Neuronal stem cell (in vitro differentiated cells): ENCODE data around the gene PHOSPHO1.
"Not testable (repeated sequence)": the region's sequence is repeated elsewhere in the genome, so short reads cannot be mapped to it uniquely, and the experiment has no call there.

Experiments used
- DNase-seq: peaks from one replicate; pipeline ENCODE4 v3.0.0-alpha.2; 2013; ENCODE audit warnings: low spot score
- H2AFZ ChIP-seq: one replicate; pipeline ENCODE4 v1.6.1; 2013; ENCODE audit warnings: mild to moderate bottlenecking, low read length, inconsistent platforms
- H2AK5ac ChIP-seq: 2 replicates; pipeline ENCODE4 v1.6.1; 2013; ENCODE audit warnings: low read depth, mild to moderate bottlenecking, inconsistent platforms, low read length, moderate library complexity, mixed read lengths
- H2BK120ac ChIP-seq: 2 replicates; pipeline ENCODE4 v1.6.1; 2013; ENCODE audit warnings: low read depth, mild to moderate bottlenecking, inconsistent platforms, low read length, moderate library complexity, mixed read lengths
- H2BK12ac ChIP-seq: one replicate; pipeline ENCODE4 v1.6.1; 2013; ENCODE audit warnings: low read length, inconsistent platforms
- H2BK15ac ChIP-seq: 2 replicates; pipeline ENCODE4 v1.6.1; 2013; ENCODE audit warnings: mild to moderate bottlenecking, low read length, inconsistent platforms, mixed read lengths
- H2BK5ac ChIP-seq: one replicate; pipeline ENCODE4 v1.6.1; 2013; ENCODE audit warnings: inconsistent platforms, mild to moderate bottlenecking, low read length, moderate library complexity
- H3K14ac ChIP-seq: one replicate; pipeline ENCODE4 v1.6.1; 2013; ENCODE audit warnings: low read length, inconsistent platforms
- H3K18ac ChIP-seq: 2 replicates; pipeline ENCODE4 v1.6.1; 2013; ENCODE audit warnings: low read length, inconsistent platforms
- H3K23ac ChIP-seq: 2 replicates; pipeline ENCODE4 v1.6.1; 2013; ENCODE audit warnings: low read depth, mild to moderate bottlenecking, mixed read lengths, low read length, inconsistent platforms; ENCODE audit not compliant: poor library complexity
- H3K27ac ChIP-seq: replicated peaks from 3 replicates; pipeline ENCODE4 v1.5.1; 2013; ENCODE audit warnings: low read length, inconsistent platforms
- H3K27me3 ChIP-seq, 3 experiments: 2 replicates each; pipeline ENCODE4 v1.6.1; 2013; ENCODE audit warnings: low read length in 3 of 3, mild to moderate bottlenecking in 2 of 3, inconsistent platforms in 1 of 3, low read depth in 1 of 3, mixed read lengths in 1 of 3, moderate library complexity in 1 of 3; ENCODE audit not compliant: control insufficient read depth in 3 of 3, insufficient read depth in 3 of 3
- H3K36me3 ChIP-seq, 2 donors: replicated peaks in 1 of 2; 2 replicates each; pipeline ENCODE4 v1.6.1; 2013; ENCODE audit warnings: low read length in 2 of 2; ENCODE audit not compliant: control insufficient read depth in 2 of 2, insufficient read depth in 2 of 2
- H3K4ac ChIP-seq: 2 replicates; pipeline ENCODE4 v1.6.1; 2013; ENCODE audit warnings: inconsistent platforms, mild to moderate bottlenecking, low read length, moderate library complexity
- H3K4me1 ChIP-seq, 2 donors: 1 replicate in 1 of 2; 2 replicates in 1 of 2; pipeline ENCODE4 v1.6.1; 2013; ENCODE audit warnings: low read length in 2 of 2, low read depth in 1 of 2; ENCODE audit not compliant: control insufficient read depth in 2 of 2, insufficient read depth in 1 of 2
- H3K4me2 ChIP-seq: one replicate; pipeline ENCODE4 v1.6.1; 2013; ENCODE audit warnings: mild to moderate bottlenecking, low read length, inconsistent platforms; ENCODE audit not compliant: insufficient read depth, poor library complexity, severe bottlenecking
- H3K4me3 ChIP-seq, 2 donors: 2 replicates each; pipeline ENCODE4 v1.5.1; 2013; ENCODE audit warnings: low read length in 2 of 2, mild to moderate bottlenecking in 2 of 2, inconsistent platforms in 1 of 2, moderate library complexity in 1 of 2
- H3K79me1 ChIP-seq: one replicate; pipeline ENCODE4 v1.6.1; 2013; ENCODE audit warnings: low read depth, mild to moderate bottlenecking, inconsistent platforms, low read length, moderate library complexity
- H3K9ac ChIP-seq: one replicate; pipeline ENCODE4 v1.6.1; 2013; ENCODE audit warnings: mild to moderate bottlenecking, low read depth, low read length, inconsistent platforms; ENCODE audit not compliant: poor library complexity
- H3K9me3 ChIP-seq, 2 donors: replicated peaks in 1 of 2; 2 replicates each; pipeline versions ENCODE3 to v1.6.1; 2013; ENCODE audit warnings: low read length in 2 of 2, mild to moderate bottlenecking in 2 of 2, inconsistent platforms in 1 of 2, low read depth in 1 of 2, mixed read lengths in 1 of 2, moderate library complexity in 1 of 2; ENCODE audit not compliant: control insufficient read depth in 2 of 2, insufficient read depth in 1 of 2
- H4K8ac ChIP-seq: one replicate; pipeline ENCODE4 v1.6.1; 2013; ENCODE audit warnings: low read depth, mild to moderate bottlenecking, inconsistent platforms, low read length, moderate library complexity
- H4K91ac ChIP-seq: one replicate; pipeline ENCODE4 v1.6.1; 2013; ENCODE audit warnings: low read length, low read depth, mild to moderate bottlenecking, inconsistent platforms; ENCODE audit not compliant: poor library complexity
- WGBS, 2 donors: extraction: QIAGEN DNeasy Blood & Tissue Kit; methylation state at CpG; one replicate each; pipeline ENCODE4 v1.1.7; 2013; ENCODE audit warnings: missing lambda C conversion rate in 2 of 2, mixed read lengths in 1 of 2; ENCODE audit not compliant: insufficient read length in 2 of 2, insufficient replicate concordance in 1 of 2; ENCODE audit errors: extremely low coverage in 2 of 2; 5-methylcytosine and 5-hydroxymethylcytosine counted together

The PHOSPHO1 gene

DNA sequence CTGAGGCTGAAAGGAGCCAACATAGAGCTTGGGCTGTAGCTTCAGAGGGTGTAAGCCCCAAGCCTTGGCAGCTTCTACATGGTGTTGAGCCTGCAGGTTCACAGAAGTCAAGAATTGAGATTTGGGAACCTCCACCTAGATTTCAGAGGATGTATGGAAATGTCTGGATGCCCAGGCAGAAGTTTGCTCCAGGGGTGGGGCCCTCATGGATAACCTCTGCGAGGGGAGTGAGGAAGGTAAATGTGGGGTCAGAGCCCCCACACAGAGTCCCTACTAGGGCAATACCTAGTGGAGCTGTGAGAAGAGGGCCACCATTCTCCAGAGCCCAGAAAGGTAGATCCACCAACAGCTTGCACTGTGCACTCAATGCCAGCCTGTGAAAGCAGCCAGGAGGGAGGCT lies 45.2 kb downstream of the PHOSPHO1 start:
- not testable (repeated sequence) for H2BK120ac ChIP-seq, DNase-seq, H3K4ac ChIP-seq, H2BK5ac ChIP-seq, H3K9ac ChIP-seq, H3K4me1 ChIP-seq, H3K36me3 ChIP-seq, H3K23ac ChIP-seq, H3K9me3 ChIP-seq, H3K18ac ChIP-seq, H3K14ac ChIP-seq, H4K91ac ChIP-seq, H2BK15ac ChIP-seq, H3K27me3 ChIP-seq, H3K4me3 ChIP-seq, H3K79me1 ChIP-seq, H3K4me2 ChIP-seq, H4K8ac ChIP-seq, H2AK5ac ChIP-seq, H2BK12ac ChIP-seq, H2AFZ ChIP-seq, H3K27ac ChIP-seq
- WGBS, 2 donors, result no CpG with 5 or more reads among the region's 1 CpG

- not testable (repeated sequence) for H2BK120ac ChIP-seq, H2BK12ac ChIP-seq, DNase-seq, H3K27me3 ChIP-seq, H2BK5ac ChIP-seq, H2AK5ac ChIP-seq, H3K4me3 ChIP-seq, H3K4me1 ChIP-seq, H3K36me3 ChIP-seq, H2BK15ac ChIP-seq, H3K18ac ChIP-seq, H3K27ac ChIP-seq, H3K9ac ChIP-seq, H3K4me2 ChIP-seq, H3K9me3 ChIP-seq, H3K14ac ChIP-seq, H2AFZ ChIP-seq, H3K79me1 ChIP-seq, H4K8ac ChIP-seq, H3K4ac ChIP-seq, H4K91ac ChIP-seq, H3K23ac ChIP-seq
Observed at GRCh38 chr17:49184522-49184921, 46.1 kb downstream of the PHOSPHO1 start.

DNA sequence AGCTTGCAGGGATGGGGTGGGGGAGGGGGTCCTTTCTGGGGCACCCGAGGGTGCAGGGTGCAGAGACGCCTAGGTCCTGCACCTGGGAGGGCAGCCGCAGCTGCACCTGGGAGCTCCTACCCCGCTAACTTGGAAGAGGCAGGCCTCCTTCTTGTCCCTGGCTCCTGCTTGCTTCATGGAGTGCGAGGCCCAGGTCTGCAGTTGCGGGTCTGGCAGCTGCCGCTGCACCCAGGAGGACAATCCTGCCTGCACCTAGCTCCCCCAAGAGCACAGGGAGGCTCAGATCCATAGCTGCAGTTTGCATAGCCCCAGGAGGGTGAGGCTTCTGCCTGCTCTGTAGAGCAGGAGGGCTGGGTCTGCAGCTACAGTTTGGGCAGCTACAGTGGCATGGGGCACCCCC lies 46.8 kb downstream of the PHOSPHO1 start:
- H2BK12ac ChIP-seq, result no peak overlapping the region
- no peak overlapping the region for H3K4me3 ChIP-seq
- no peak overlapping the region for H3K9ac ChIP-seq
- no CpG with 5 or more reads among the region's 7 CpGs for WGBS, 2 donors
- no peak overlapping the region for H2BK15ac ChIP-seq
- H3K79me1 ChIP-seq, result no peaks in the 10 kb centered on the region
- H3K36me3 ChIP-seq, result no peaks in the 10 kb centered on the region
- H3K18ac ChIP-seq, result no peak overlapping the region
- no peaks in the 10 kb centered on the region for H3K27me3 ChIP-seq
- H3K14ac ChIP-seq, result peak overlapping the region; percentile 89
- no peaks in the 10 kb centered on the region for H3K4me1 ChIP-seq
- no peak overlapping the region for H2BK120ac ChIP-seq
- peaks cover 0 to 4% of the 10 kb centered on the region in 2 donors for H3K9me3 ChIP-seq
- no peak overlapping the region for H3K27ac ChIP-seq
- peak overlapping the region; percentile 17 for H4K8ac ChIP-seq
- H2BK5ac ChIP-seq, result no peak overlapping the region
- DNase-seq, result no peak
- peak overlapping the region; percentile 34 for H3K23ac ChIP-seq
- no peak overlapping the region for H4K91ac ChIP-seq
- H3K4me2 ChIP-seq, result no peak overlapping the region
- no peak overlapping the region for H3K4ac ChIP-seq
- H2AK5ac ChIP-seq, result peak overlapping the region; percentile 74
- peak overlapping the region; percentile 7 for H2AFZ ChIP-seq

- Histone ChIP-seq H3K9ac (no peak overlapping the region), H4K8ac (no peak overlapping the region), H3K4me3 (no peak overlapping the region), H3K4me2 (no peak overlapping the region), H3K27me3 (no peaks in the 10 kb centered on the region), H2BK12ac (no peak overlapping the region), H2BK15ac (no peak overlapping the region), H3K4me1 (no peaks in the 10 kb centered on the region), H3K18ac (no peak overlapping the region), H2AK5ac (no peak overlapping the region), H2BK120ac (no peak overlapping the region), H3K79me1 (no peaks in the 10 kb centered on the region), H3K27ac (no peak overlapping the region), H2AFZ (peak overlapping the region; percentile 7), H3K9me3 (peaks cover 0 to 4% of the 10 kb centered on the region in 2 donors), H2BK5ac (no peak overlapping the region), H3K14ac (no peak overlapping the region), H3K23ac (no peak overlapping the region), H3K36me3 (no peaks in the 10 kb centered on the region), H3K4ac (no peak overlapping the region), H4K91ac (no peak overlapping the region)
- no peak for DNase-seq
- WGBS, 2 donors, result no CpG with 5 or more reads among the region's 5 CpGs
Observed at GRCh38 chr17:49183341-49183740, 47.2 kb downstream of the PHOSPHO1 start.
